Stimulated activated CD8-positive, alpha-beta memory T cell treated with anti-CD3 and anti-CD28 coated beads, Interleukin-15, amount 100 ng/mL, for 4 hours (primary cell): ENCODE results near the gene TCEAL5.
"Not testable (repeated sequence)": the region's sequence is repeated elsewhere in the genome, so short reads cannot be mapped to it uniquely, and the experiment has no call there.

Source experiments
- DNase-seq, 2 donors: peaks; one replicate each; pipeline ENCODE4 v3.0.0-alpha.2; 2020; ENCODE audit warnings: low read depth in 2 of 2

TCEAL5 gene

DNA sequence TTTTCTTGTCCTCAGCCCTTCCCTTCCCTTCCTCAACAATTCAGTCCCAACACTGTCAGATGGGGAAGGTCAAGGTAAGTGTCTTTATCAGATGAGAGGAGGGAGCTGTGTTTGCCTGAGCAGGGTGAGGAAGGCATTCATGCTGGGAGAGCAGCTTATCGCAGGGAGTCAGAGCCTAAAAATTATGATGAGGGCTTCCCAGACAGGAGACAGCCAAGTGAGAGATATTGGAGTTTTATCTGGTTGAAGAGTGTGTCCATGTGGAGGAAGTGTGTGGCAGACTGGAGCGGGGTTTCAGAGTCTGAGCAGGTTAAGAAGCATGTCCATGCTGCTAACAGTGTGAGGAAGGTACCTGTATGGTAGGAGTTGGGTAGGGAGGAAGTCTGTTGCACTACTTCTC lies 43.3 kb downstream of the TCEAL5 start:
- DNase-seq, result no peak

DNA sequence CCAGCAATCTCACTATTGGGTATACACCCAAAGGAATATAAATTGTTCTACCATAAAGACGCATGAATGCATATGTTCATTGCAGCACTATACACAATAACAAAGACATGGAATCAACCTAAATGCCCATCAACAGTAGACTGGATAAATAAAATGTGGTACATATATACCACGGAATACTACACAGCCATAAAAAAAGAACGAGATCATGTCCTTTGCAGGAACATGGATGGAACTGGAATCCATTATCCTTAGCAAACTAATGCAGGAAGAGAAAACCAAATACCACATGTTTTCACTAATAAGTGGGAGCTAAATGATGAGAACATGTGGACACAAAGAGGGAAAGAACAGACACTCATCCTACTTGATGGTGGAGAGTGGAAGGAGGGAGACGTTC lies 50.6 kb downstream of the TCEAL5 start:
- DNase-seq, result not testable (repeated sequence)
